Fibroblast of mammary gland (primary cell): Measurements from ENCODE around the gene FADD.
A peak's percentile ranks its signal among the peaks of the same experiment; 100 is the strongest.

Experiments
- DNase-seq: peaks from one replicate; pipeline ENCODE4 v3.0.0-alpha.2; 2010; ENCODE audit warnings: low read depth
- H3K4me3 ChIP-seq: 2 replicates; pipeline ENCODE4 v1.5.1; 2011; ENCODE audit warnings: low read depth, mild to moderate bottlenecking, low read length, moderate library complexity; ENCODE audit not compliant: control insufficient read depth
- CTCF ChIP-seq: conservative IDR thresholded peaks from 2 replicates; pipeline ENCODE4 v1.5.1; 2011; ENCODE audit warnings: low read depth, low read length, inconsistent platforms; ENCODE audit not compliant: control insufficient read depth, insufficient read depth

Gene FADD

DNA sequence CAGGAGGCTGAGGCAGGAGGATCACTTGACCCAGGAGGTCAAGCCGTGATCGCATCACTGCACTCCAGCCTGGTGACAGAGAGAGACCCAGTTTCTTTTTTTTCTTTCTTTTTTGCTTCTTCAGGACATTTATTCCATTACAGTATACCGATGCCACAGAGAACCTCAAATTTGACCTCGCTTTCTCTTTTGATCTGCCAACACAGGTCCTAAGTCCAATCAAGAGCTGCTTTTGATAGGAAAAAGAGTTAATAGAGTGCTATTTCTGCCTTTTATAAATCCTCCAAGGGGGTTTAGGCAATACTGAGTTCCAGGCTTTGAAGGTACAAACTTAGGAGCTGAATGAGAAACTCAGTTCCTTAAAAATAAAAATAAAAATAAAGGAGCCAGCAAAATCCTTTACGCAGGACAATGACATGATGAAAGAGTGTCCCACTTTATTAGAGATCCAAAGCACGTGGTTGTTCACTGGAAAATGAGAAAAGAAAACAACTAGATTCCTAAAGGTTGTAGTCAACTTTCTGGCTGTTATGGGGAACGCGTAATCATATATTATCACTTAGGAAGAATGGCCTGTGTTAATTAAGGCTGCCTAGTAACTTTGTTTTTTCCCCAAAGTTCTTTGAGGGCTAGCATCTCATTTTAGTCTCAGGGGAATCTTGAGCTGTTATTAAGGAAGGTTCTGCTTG, 27.2 kb downstream of the FADD start:
- H3K4me3 ChIP-seq, result no peak overlapping the region
- no peak for TF ChIP-seq CTCF
- DNase-seq, result no peak

GRCh38 chr11:70230840-70231710, 28.0 kb downstream of the FADD start:
- no peak for DNase-seq
- no peak for TF ChIP-seq CTCF
- H3K4me3 ChIP-seq, result no peak overlapping the region

- TF ChIP-seq CTCF, result no peak
- H3K4me3 ChIP-seq, result no peak overlapping the region
- DNase-seq, result no peak
Observed at GRCh38 chr11:70233034-70233433, 29.9 kb downstream of the FADD start.

GRCh38 chr11:70233511-70233934, 30.4 kb downstream of the FADD start:
- no peak overlapping the region for H3K4me3 ChIP-seq
- TF ChIP-seq CTCF, result no peak

GRCh38 chr11:70233962-70234361, 30.9 kb downstream of the FADD start:
- H3K4me3 ChIP-seq, result no peak overlapping the region
- no peak for DNase-seq
- no peak for TF ChIP-seq CTCF

More at GRCh38 chr11:70233511-70233934, 30.4 kb downstream of the FADD start:
- DNase-seq, result peak; percentile 83

DNA sequence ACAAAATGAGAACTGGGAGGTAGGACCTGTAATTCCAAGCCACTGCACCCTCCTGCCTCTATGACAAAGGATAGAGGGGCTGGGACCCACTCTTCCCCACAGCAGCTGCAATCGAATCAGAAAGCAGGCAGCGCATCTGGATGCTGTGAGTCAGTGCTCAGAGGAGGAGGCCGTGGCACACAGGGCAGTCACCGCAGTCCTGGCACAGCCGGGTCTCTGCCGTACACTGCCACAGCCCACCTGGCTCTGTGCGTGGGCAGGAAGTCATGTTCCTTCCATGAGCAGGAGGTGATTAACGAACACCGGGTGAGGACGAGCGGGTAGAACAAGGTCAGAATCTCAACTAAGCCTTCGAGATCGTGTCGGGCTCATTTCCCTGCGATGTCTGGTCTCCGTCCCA, 37.2 kb downstream of the FADD start:
- no peak for DNase-seq
- TF ChIP-seq CTCF, result no peak
- no peak overlapping the region for H3K4me3 ChIP-seq
